Osteocyte (in vitro differentiated cells): ENCODE data around the gene CRYGA. TPM values are rescaled to one million over a fixed set of nuclear protein-coding genes. Genes with fewer than 3 reads are reported as not detected.

Experiments used
- DNase-seq: peaks from one replicate; pipeline ENCODE4 v3.0.0; 2021; ENCODE audit warnings: mixed read lengths; ENCODE audit not compliant: unreplicated experiment; ENCODE audit errors: extremely low spot score
- H3K27ac Mint-ChIP-seq: one replicate; pipeline ENCODE4 v1.8.0; 2021; ENCODE audit warnings: mild to moderate bottlenecking, mixed read lengths; ENCODE audit not compliant: unreplicated experiment
- H3K27me3 Mint-ChIP-seq: one replicate; pipeline ENCODE4 v1.8.0; 2021; ENCODE audit warnings: mixed read lengths; ENCODE audit not compliant: unreplicated experiment
- H3K36me3 Mint-ChIP-seq: one replicate; pipeline ENCODE4 v1.8.0; 2021; ENCODE audit warnings: mixed read lengths; ENCODE audit not compliant: unreplicated experiment
- H3K4me1 Mint-ChIP-seq: one replicate; pipeline ENCODE4 v1.8.0; 2021; ENCODE audit warnings: mixed read lengths; ENCODE audit not compliant: unreplicated experiment
- H3K4me3 Mint-ChIP-seq: one replicate; pipeline ENCODE4 v1.8.0; 2021; ENCODE audit warnings: mild to moderate bottlenecking, moderate library complexity, mixed read lengths; ENCODE audit not compliant: unreplicated experiment
- H3K9me3 Mint-ChIP-seq: one replicate; pipeline ENCODE4 v1.8.0; 2021; ENCODE audit warnings: mixed read lengths; ENCODE audit not compliant: unreplicated experiment
- CTCF ChIP-seq: fragments of 200-600 bp; sonication (generic); IDR thresholded peaks from 2 replicates; pipeline ENCODE4 v1.5.0; 2021; ENCODE audit warnings: antibody characterized with exemption, mild to moderate bottlenecking, moderate library complexity
- total RNA-seq: library from RNA; stranded (reverse); gene quantifications from 2 replicates; pipeline ENCODE4 v1.2.1, GENCODE V29; 2021

The CRYGA gene
- total RNA-seq, 1 donor from 2014 or later: not detected

GRCh38 chr2:208175840-208176153 is 12.4 kb upstream of the CRYGA start:
- Mint-ChIP-seq H3K27ac (no peak overlapping the region), H3K4me3 (no peak overlapping the region), H3K4me1 (no peaks in the 10 kb centered on the region), H3K27me3 (peaks cover 10% of the 10 kb centered on the region), H3K36me3 (no peaks in the 10 kb centered on the region), H3K9me3 (no peaks in the 10 kb centered on the region)
- TF ChIP-seq CTCF: no peak
- DNase-seq: no peak

- H3K4me3 Mint-ChIP-seq: no peak overlapping the region
- no peaks in the 10 kb centered on the region for H3K4me1 Mint-ChIP-seq
- H3K27ac Mint-ChIP-seq: no peak overlapping the region
- no peaks in the 10 kb centered on the region for H3K9me3 Mint-ChIP-seq
- TF ChIP-seq CTCF: peak; percentile 91
- H3K27me3 Mint-ChIP-seq: peaks cover 8% of the 10 kb centered on the region
- no peaks in the 10 kb centered on the region for H3K36me3 Mint-ChIP-seq
- DNase-seq: peak; percentile 88
Observed at GRCh38 chr2:208175069-208175839, 11.9 kb upstream of the CRYGA start.

- Mint-ChIP-seq H3K9me3 (no peaks in the 10 kb centered on the region), H3K36me3 (no peaks in the 10 kb centered on the region), H3K4me1 (no peaks in the 10 kb centered on the region), H3K4me3 (no peak overlapping the region), H3K27ac (no peak overlapping the region), H3K27me3 (peaks cover 9% of the 10 kb centered on the region)
- TF ChIP-seq CTCF: no peak
- no peak for DNase-seq
Observed at GRCh38 chr2:208174144-208174543, 10.8 kb upstream of the CRYGA start.

GRCh38 chr2:208172125-208172524 is 8.7 kb upstream of the CRYGA start:
- Mint-ChIP-seq H3K36me3 (no peaks in the 10 kb centered on the region), H3K27ac (no peak overlapping the region), H3K4me1 (no peaks in the 10 kb centered on the region), H3K4me3 (no peak overlapping the region), H3K27me3 (peaks cover 15% of the 10 kb centered on the region), H3K9me3 (no peaks in the 10 kb centered on the region)
- no peak for DNase-seq
- TF ChIP-seq CTCF: no peak

- no peaks in the 10 kb centered on the region for H3K4me1 Mint-ChIP-seq
- no peaks in the 10 kb centered on the region for H3K9me3 Mint-ChIP-seq
- H3K27ac Mint-ChIP-seq: no peak overlapping the region
- TF ChIP-seq CTCF: no peak
- H3K4me3 Mint-ChIP-seq: no peak overlapping the region
- no peak for DNase-seq
- H3K27me3 Mint-ChIP-seq: peaks cover 17% of the 10 kb centered on the region
- H3K36me3 Mint-ChIP-seq: no peaks in the 10 kb centered on the region
Observed at GRCh38 chr2:208164951-208165755, 1.8 kb upstream of the CRYGA start.
